ENCODE results near the gene EFHD2. TPM values are rescaled to one million over a fixed set of nuclear protein-coding genes. Genes with fewer than 3 reads are reported as not detected.
"Not testable (repeated sequence)": the region's sequence is repeated elsewhere in the genome, so short reads cannot be mapped to it uniquely, and the experiment has no call there.

The EFHD2 gene
- total RNA-seq, 1 donor from 2014 or later = 6.5 TPM

- H3K4me1 Mint-ChIP-seq, H3K36me3 ChIP-seq: not testable (repeated sequence)
Observed at GRCh38 chr1:15471067-15471466, 61.4 kb downstream of the EFHD2 start.

GRCh38 chr1:15471723-15472122, 62.0 kb downstream of the EFHD2 start:
- H3K4me1 ChIP-seq; H3K4me1 Mint-ChIP-seq; H3K27ac Mint-ChIP-seq; H4K20me1 ChIP-seq (ENCODE audit: low read depth); DNase-seq (ENCODE audit: low spot score); H3K36me3 Mint-ChIP-seq; H3K4me3 ChIP-seq; H3K9ac ChIP-seq; H3F3A ChIP-seq (ENCODE audit: low read depth); H3K27ac ChIP-seq; H3K79me2 ChIP-seq (ENCODE audit: low read depth); H3K9me3 Mint-ChIP-seq; H2AFZ ChIP-seq (replicated peaks); H3K27me3 Mint-ChIP-seq (ENCODE audit: insufficient read depth, low read depth); H3K4me2 ChIP-seq; H3K9me3 ChIP-seq (ENCODE audit: low read depth); H3K4me3 Mint-ChIP-seq; H3K27me3 ChIP-seq; H3K36me3 ChIP-seq: not testable (repeated sequence)

More at GRCh38 chr1:15471067-15471466, 61.4 kb downstream of the EFHD2 start:
- H3K79me2 ChIP-seq (ENCODE audit: low read depth); H3F3A ChIP-seq (ENCODE audit: low read depth); DNase-seq (ENCODE audit: low spot score); H3K4me1 ChIP-seq; H3K27me3 Mint-ChIP-seq (ENCODE audit: insufficient read depth, low read depth); H3K4me2 ChIP-seq; H3K4me3 ChIP-seq; H3K36me3 Mint-ChIP-seq; H3K27me3 ChIP-seq; H2AFZ ChIP-seq (replicated peaks); H3K9me3 ChIP-seq (ENCODE audit: low read depth); H3K9ac ChIP-seq; H4K20me1 ChIP-seq (ENCODE audit: low read depth); H3K4me3 Mint-ChIP-seq; H3K9me3 Mint-ChIP-seq; H3K27ac ChIP-seq; H3K27ac Mint-ChIP-seq: not testable (repeated sequence)

GRCh38 chr1:15472587-15472986, 62.9 kb downstream of the EFHD2 start:
- H3K4me2 ChIP-seq = no peak overlapping the region
- H3K4me3 ChIP-seq = no peak overlapping the region
- H3K27me3 Mint-ChIP-seq (ENCODE audit: insufficient read depth, low read depth) = peaks cover 2% of the 10 kb centered on the region
- TF ChIP-seq CTCF (IDR thresholded peaks at IDR 0.05) = no peak
- TF ChIP-seq EZH2phosphoT487 (IDR thresholded peaks at IDR 0.05) = no peak
- no peak for TF ChIP-seq EZH2 (IDR thresholded peaks at IDR 0.05)
- H3K4me1 ChIP-seq = no peaks in the 10 kb centered on the region
- H4K20me1 ChIP-seq (ENCODE audit: low read depth) = no peaks in the 10 kb centered on the region
- H3F3A ChIP-seq (ENCODE audit: low read depth) = no peaks in the 10 kb centered on the region
- no peak overlapping the region for H3K9ac ChIP-seq
- no peaks in the 10 kb centered on the region for H3K79me2 ChIP-seq (ENCODE audit: low read depth)
- no peaks in the 10 kb centered on the region for H3K27me3 ChIP-seq
- H2AFZ ChIP-seq (replicated peaks) = no peak overlapping the region
- H3K36me3 ChIP-seq = no peaks in the 10 kb centered on the region
- no peak for DNase-seq (ENCODE audit: low spot score)
- no peak overlapping the region for H3K27ac Mint-ChIP-seq
- no peaks in the 10 kb centered on the region for H3K9me3 Mint-ChIP-seq
- no peak overlapping the region for H3K4me3 Mint-ChIP-seq
- H3K27ac ChIP-seq = no peak overlapping the region
- no peaks in the 10 kb centered on the region for H3K4me1 Mint-ChIP-seq
- H3K9me3 ChIP-seq (ENCODE audit: low read depth) = no peaks in the 10 kb centered on the region
- H3K36me3 Mint-ChIP-seq = no peaks in the 10 kb centered on the region

GRCh38 chr1:15475752-15476314, 66.1 kb downstream of the EFHD2 start, which contains the start of gene CELA2B:
Gene CELA2B, plus strand, starts transcription at chr1:15476104. Its CDS starts 22 bp downstream, at chr1:15476126.
- Mint-ChIP-seq H3K27ac (no peak within 1 kb of the TSS), H3K4me1 (no peaks in the 10 kb centered on the region), H3K27me3 (ENCODE audit: insufficient read depth, low read depth) (peaks cover 2% of the 10 kb centered on the region), H3K4me3 (no peak within 1 kb of the TSS), H3K9me3 (no peaks in the 10 kb centered on the region), H3K36me3 (no peaks in the 10 kb centered on the region)
- Histone ChIP-seq H3K4me1 (no peaks in the 10 kb centered on the region), H3K4me2 (no peak within 1 kb of the TSS), H3K9me3 (ENCODE audit: low read depth) (no peaks in the 10 kb centered on the region), H3K36me3 (no peaks in the 10 kb centered on the region), H3F3A (ENCODE audit: low read depth) (no peaks in the 10 kb centered on the region), H2AFZ (replicated peaks) (no peak within 1 kb of the TSS), H3K27ac (no peak within 1 kb of the TSS), H4K20me1 (ENCODE audit: low read depth) (no peaks in the 10 kb centered on the region), H3K4me3 (no peak within 1 kb of the TSS), H3K9ac (no peak within 1 kb of the TSS), H3K79me2 (ENCODE audit: low read depth) (no peaks in the 10 kb centered on the region), H3K27me3 (no peaks in the 10 kb centered on the region)
- DNase-seq (ENCODE audit: low spot score) = no peak
- no peak for TF ChIP-seq EZH2phosphoT487 (IDR thresholded peaks at IDR 0.05)
- TF ChIP-seq CTCF (IDR thresholded peaks at IDR 0.05) = no peak
- no peak for TF ChIP-seq EZH2 (IDR thresholded peaks at IDR 0.05)
